Erythroblast (primary cell): ENCODE measurements around the gene CSF1R.

Experiments
- GATA1 ChIP-seq: IDR thresholded peaks from 2 replicates; pipeline ENCODE4 v1.6.1; 2011; ENCODE audit warnings: low read depth, mild to moderate bottlenecking, control low read depth, low read length, moderate library complexity
- POLR2A ChIP-seq: IDR thresholded peaks from 2 replicates; pipeline ENCODE4 v1.6.1; 2011; ENCODE audit warnings: mild to moderate bottlenecking, low read length

GRCh38 chr5:150124111-150124557 is 37.8 kb upstream of the CSF1R start:
- TF ChIP-seq POLR2A (no peak), GATA1 (no peak)
